Stimulated activated CD4-positive, alpha-beta T cell treated with anti-CD3 and anti-CD28 coated beads, Interleukin-4, amount 100 ng/mL, for 4 hours (primary cell): Measurements from ENCODE around the gene TRAF7.
A peak's percentile ranks its signal among the peaks of the same experiment; 100 is the strongest.
"Not testable (repeated sequence)": the region's sequence is repeated elsewhere in the genome, so short reads cannot be mapped to it uniquely, and the experiment has no call there.

Source experiments
- DNase-seq, 2 experiments: peaks; one replicate each; pipeline ENCODE4 v3.0.0-alpha.2; 2020

Gene TRAF7

GRCh38 chr16:2155091-2155950 lies at the start of gene TRAF7:
Gene TRAF7, plus strand, starts transcription at chr16:2155782. Its CDS starts 8,139 bp downstream, at chr16:2163921.
- peak; percentile 94 to 99 for DNase-seq

- DNase-seq, result not testable (repeated sequence)
These were observed 49.4 kb upstream of the TRAF7 start for GRCh38 chr16:2106211-2106610.

GRCh38 chr16:2107121-2107790 lies 48.3 kb upstream of the TRAF7 start:
- not testable (repeated sequence) for DNase-seq

GRCh38 chr16:2107791-2108125 lies 47.8 kb upstream of the TRAF7 start:
- DNase-seq, result not testable (repeated sequence)

- not testable (repeated sequence) for DNase-seq
These were observed 46.9 kb upstream of the TRAF7 start for GRCh38 chr16:2108446-2109270.

- not testable (repeated sequence) for DNase-seq
These were observed 46.4 kb upstream of the TRAF7 start for GRCh38 chr16:2109271-2109580.

- DNase-seq, result not testable (repeated sequence)
These were observed 45.7 kb upstream of the TRAF7 start for GRCh38 chr16:2109872-2110271.

GRCh38 chr16:2110332-2111008 lies 45.1 kb upstream of the TRAF7 start:
- DNase-seq, result not testable (repeated sequence)

- DNase-seq, result not testable (repeated sequence)
These were observed 44.6 kb upstream of the TRAF7 start for GRCh38 chr16:2111009-2111353.

GRCh38 chr16:2111412-2112335 lies 43.9 kb upstream of the TRAF7 start:
- not testable (repeated sequence) for DNase-seq

GRCh38 chr16:2112539-2113106 lies 43.0 kb upstream of the TRAF7 start:
- not testable (repeated sequence) for DNase-seq

GRCh38 chr16:2114225-2114624 lies 41.4 kb upstream of the TRAF7 start:
- not testable (repeated sequence) for DNase-seq

GRCh38 chr16:2114885-2115590 lies 40.5 kb upstream of the TRAF7 start:
- not testable (repeated sequence) for DNase-seq

- DNase-seq, result no peak
These were observed 40.0 kb upstream of the TRAF7 start for GRCh38 chr16:2115591-2115973.

- not testable (repeated sequence) for DNase-seq
These were observed 39.2 kb upstream of the TRAF7 start for GRCh38 chr16:2116428-2116827.

GRCh38 chr16:2117341-2117740 lies 38.2 kb upstream of the TRAF7 start:
- DNase-seq, result not testable (repeated sequence)

- DNase-seq, result not testable (repeated sequence)
These were observed 37.4 kb upstream of the TRAF7 start for GRCh38 chr16:2117960-2118722.

- peak in 1 of 2 experiments; percentile 23 for DNase-seq
These were observed 34.3 kb upstream of the TRAF7 start for GRCh38 chr16:2121325-2121724.

- no peak for DNase-seq
These were observed 33.7 kb upstream of the TRAF7 start for GRCh38 chr16:2121853-2122252.

GRCh38 chr16:2122429-2122828 lies 33.2 kb upstream of the TRAF7 start:
- no peak for DNase-seq
